OCI-LY7 (cell line): ENCODE results near the gene FBXL15. TPM values are rescaled to one million over a fixed set of nuclear protein-coding genes. Genes with fewer than 3 reads are reported as not detected.
A peak's percentile ranks its signal among the peaks of the same experiment; 100 is the strongest.

Experiments
- BruUV-seq: library from RNA; stranded (reverse); fragments of 400-500 nt; replicated peaks from 2 replicates; lab custom pipeline; 2021; lab: Mats Ljungman, UMichigan
- CTCF ChIA-PET: fragments of 300-600 bp; sonication (Branson Sonifier 250); formaldehyde crosslinking; loops from one replicate; lab custom pipeline; 2022; ENCODE audit warnings: antibody characterized with exemption; ENCODE audit not compliant: unreplicated experiment; lab: Charles Lee
- POLR2A ChIA-PET: fragments of 300-600 bp; sonication (Branson Sonifier 250); formaldehyde crosslinking; loops from one replicate; lab custom pipeline; 2022; ENCODE audit warnings: antibody characterized with exemption; lab: Charles Lee
- DNase-seq: peaks from one replicate; pipeline ENCODE4 v3.0.0-alpha.2; 2015; ENCODE audit warnings: low spot score
- H2AFZ ChIP-seq: fragments of 200-600 bp; sonication (generic), shearing (Covaris generic); 2 replicates; pipeline ENCODE4 v1.6.1; 2014; ENCODE audit warnings: mild to moderate bottlenecking, antibody characterized with exemption, low read length, moderate library complexity
- H3K27ac ChIP-seq: fragments of 200-600 bp; sonication (generic); 2 replicates; pipeline ENCODE4 v1.5.1; 2014; ENCODE audit warnings: mixed run types, low read depth, mild to moderate bottlenecking, moderate library complexity, low read length, inconsistent platforms; ENCODE audit not compliant: poor library complexity, severe bottlenecking
- H3K36me3 ChIP-seq: fragments of 200-600 bp; sonication (generic); 2 replicates; pipeline ENCODE4 v1.6.1; 2014; ENCODE audit warnings: mild to moderate bottlenecking, antibody characterized with exemption, low read length, moderate library complexity, mixed read lengths; ENCODE audit not compliant: insufficient read depth
- H3K4me1 ChIP-seq: fragments of 200-600 bp; sonication (generic); 2 replicates; pipeline ENCODE4 v1.5.1; 2014; ENCODE audit warnings: mild to moderate bottlenecking, low read length; ENCODE audit not compliant: insufficient read depth, poor library complexity, severe bottlenecking
- H3K4me2 ChIP-seq: fragments of 200-600 bp; sonication (generic); 2 replicates; pipeline ENCODE4 v1.6.1; 2014; ENCODE audit warnings: mild to moderate bottlenecking, low read length
- H3K4me3 ChIP-seq: fragments of 200-600 bp; sonication (generic); 2 replicates; pipeline ENCODE4 v1.5.1; 2014; ENCODE audit warnings: mild to moderate bottlenecking, low read depth, low read length; ENCODE audit not compliant: poor library complexity, severe bottlenecking
- H3K79me2 ChIP-seq: fragments of 200-600 bp; sonication (generic); 2 replicates; pipeline ENCODE4 v1.6.1; 2016; ENCODE audit warnings: low read depth, mild to moderate bottlenecking, low read length, moderate library complexity, mixed read lengths; ENCODE audit not compliant: insufficient read depth
- H3K9me2 ChIP-seq: fragments of 200-600 bp; sonication (generic); 2 replicates; pipeline ENCODE4 v1.6.1; 2016; ENCODE audit warnings: mild to moderate bottlenecking, low read length, mixed read lengths; ENCODE audit not compliant: insufficient read depth
- H3K9me3 ChIP-seq: fragments of 200-600 bp; sonication (generic); 2 replicates; pipeline ENCODE4 v1.6.1; 2014; ENCODE audit warnings: mild to moderate bottlenecking, mixed run types, low read length, mixed read lengths
- H4K20me1 ChIP-seq: fragments of 200-600 bp; sonication (generic); 2 replicates; pipeline ENCODE4 v1.6.1; 2014; ENCODE audit warnings: mild to moderate bottlenecking, antibody characterized with exemption, low read length, moderate library complexity, mixed read lengths; ENCODE audit not compliant: insufficient read depth
- EZH2phosphoT487 ChIP-seq: fragments of 200-600 bp; sonication (generic); IDR thresholded peaks from 2 replicates; pipeline ENCODE4 v1.6.1; 2018; ENCODE audit warnings: low read depth, borderline replicate concordance, mild to moderate bottlenecking, mixed run types, antibody characterized with exemption, low read length, moderate library complexity, mixed read lengths
- intact Hi-C: fragments of 100-400 bp; cut with micrococcal nuclease; formaldehyde crosslinking; loops from one replicate; pipeline ENCODE4 v1.10.0; 2022; ENCODE audit not compliant: unreplicated experiment
- total RNA-seq, 2 experiments: library from RNA; depleted of rRNA in 1 of 2; stranded (reverse); fragments of >200 nt in 1 of 2; shearing (Covaris generic) in 1 of 2; gene quantifications; 2 replicates each; pipeline ENCODE4 v1.2.3, GENCODE V29; 2014 to 2022
- TF ChIP-seq, protein P1 (sequence below): fragments of 200-600 bp; sonication (generic); conservative IDR thresholded peaks from 2 replicates; pipeline ENCODE4 v1.5.1; 2014; ENCODE audit warnings: mild to moderate bottlenecking, antibody characterized with exemption, low read length, moderate library complexity, mixed read lengths

The FBXL15 gene
- total RNA-seq, 2 experiments from 2014 or later = 13.3 to 18.2 TPM

DNA sequence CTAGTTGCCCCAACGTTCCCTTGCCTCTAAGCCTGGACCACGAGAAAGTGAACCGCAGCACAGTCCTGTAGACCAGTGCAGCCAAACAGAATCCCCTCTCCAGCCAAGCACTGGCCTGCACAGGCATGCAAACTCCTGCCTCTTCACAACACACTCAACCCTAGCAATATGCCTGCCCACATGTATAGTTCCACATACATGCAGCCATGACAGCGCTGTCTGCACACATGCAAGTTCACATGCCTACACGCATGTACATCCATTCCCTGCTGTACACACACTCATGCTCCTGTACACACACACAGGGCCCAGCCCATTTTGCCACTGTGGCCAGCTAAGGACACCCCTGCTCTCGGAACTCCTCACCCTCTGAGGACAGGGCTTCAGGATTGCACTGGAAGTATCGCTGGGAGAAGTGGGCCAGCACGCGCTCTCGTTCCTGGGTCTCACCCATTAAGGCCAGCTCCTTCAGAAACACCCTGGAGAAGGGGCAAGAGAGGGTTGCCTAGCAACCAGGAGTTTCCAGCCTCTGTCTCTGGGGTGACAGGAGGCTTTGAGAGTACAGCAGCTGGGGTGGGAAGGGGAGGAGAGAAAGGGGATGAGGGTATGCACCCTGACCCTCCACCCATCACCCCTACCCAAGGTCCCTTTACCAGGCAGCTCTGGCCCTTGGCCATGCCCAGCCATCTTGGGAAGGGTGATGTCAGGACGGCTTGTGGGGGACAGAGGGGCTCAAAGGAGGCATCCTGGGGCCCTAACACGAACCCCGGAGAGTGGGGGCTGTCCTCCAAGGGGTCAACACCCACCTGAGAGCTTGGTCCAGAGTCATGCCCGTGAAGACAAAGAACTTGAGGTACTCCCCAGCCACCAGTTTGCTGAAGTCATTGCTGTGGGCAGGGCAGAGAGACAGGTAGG, 9.0 kb upstream of the FBXL15 start:
- Histone ChIP-seq H3K4me1 (peaks cover 15% of the 10 kb centered on the region), H3K9me2 (no peaks in the 10 kb centered on the region), H4K20me1 (peaks cover 5% of the 10 kb centered on the region; the same call in 1 of the 2 replicates), H3K4me3 (no peak overlapping the region), H3K79me2 (no peaks in the 10 kb centered on the region), H3K27ac (no peak overlapping the region), H3K4me2 (no peak overlapping the region), H3K9me3 (no peaks in the 10 kb centered on the region), H2AFZ (no peak overlapping the region), H3K36me3 (no peaks in the 10 kb centered on the region)
- ChIA-PET POLR2A (no interaction called here), CTCF (no interaction called here)
- BruUV-seq = no TSS peak
- TF ChIP-seq, protein P1, sequence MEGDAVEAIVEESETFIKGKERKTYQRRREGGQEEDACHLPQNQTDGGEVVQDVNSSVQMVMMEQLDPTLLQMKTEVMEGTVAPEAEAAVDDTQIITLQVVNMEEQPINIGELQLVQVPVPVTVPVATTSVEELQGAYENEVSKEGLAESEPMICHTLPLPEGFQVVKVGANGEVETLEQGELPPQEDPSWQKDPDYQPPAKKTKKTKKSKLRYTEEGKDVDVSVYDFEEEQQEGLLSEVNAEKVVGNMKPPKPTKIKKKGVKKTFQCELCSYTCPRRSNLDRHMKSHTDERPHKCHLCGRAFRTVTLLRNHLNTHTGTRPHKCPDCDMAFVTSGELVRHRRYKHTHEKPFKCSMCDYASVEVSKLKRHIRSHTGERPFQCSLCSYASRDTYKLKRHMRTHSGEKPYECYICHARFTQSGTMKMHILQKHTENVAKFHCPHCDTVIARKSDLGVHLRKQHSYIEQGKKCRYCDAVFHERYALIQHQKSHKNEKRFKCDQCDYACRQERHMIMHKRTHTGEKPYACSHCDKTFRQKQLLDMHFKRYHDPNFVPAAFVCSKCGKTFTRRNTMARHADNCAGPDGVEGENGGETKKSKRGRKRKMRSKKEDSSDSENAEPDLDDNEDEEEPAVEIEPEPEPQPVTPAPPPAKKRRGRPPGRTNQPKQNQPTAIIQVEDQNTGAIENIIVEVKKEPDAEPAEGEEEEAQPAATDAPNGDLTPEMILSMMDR = no peak
- no peak for TF ChIP-seq EZH2phosphoT487
- DNase-seq = no peak
- intact Hi-C loops = no loop called here

GRCh38 chr10:102412293-102412692, 8.3 kb upstream of the FBXL15 start:
- H3K79me2 ChIP-seq = no peaks in the 10 kb centered on the region
- intact Hi-C loops = no loop called here
- H2AFZ ChIP-seq = no peak overlapping the region
- POLR2A ChIA-PET = no interaction called here
- no peaks in the 10 kb centered on the region for H3K9me2 ChIP-seq
- BruUV-seq = no TSS peak
- H3K4me1 ChIP-seq = peaks cover 18% of the 10 kb centered on the region
- peaks cover 5% of the 10 kb centered on the region; the same call in 1 of the 2 replicates for H4K20me1 ChIP-seq
- CTCF ChIA-PET = no interaction called here
- TF ChIP-seq EZH2phosphoT487 = no peak
- TF ChIP-seq, protein P1 = no peak
- DNase-seq = no peak
- peak overlapping the region; percentile 53; the same call in 1 of the 2 replicates for H3K4me2 ChIP-seq
- H3K36me3 ChIP-seq = no peaks in the 10 kb centered on the region
- H3K9me3 ChIP-seq = no peaks in the 10 kb centered on the region
- no peak overlapping the region for H3K4me3 ChIP-seq
- H3K27ac ChIP-seq = no peak overlapping the region
